ENCODE measurements around the gene BABAM2. TPM values are rescaled to one million over a fixed set of nuclear protein-coding genes. Genes with fewer than 3 reads are reported as not detected.

The BABAM2 gene
- total RNA-seq, 1 donor from 2014 or later = 13.6 TPM

GRCh38 chr2:28134857-28135256 lies 244.3 kb downstream of the BABAM2 start:
- DNase-seq = no peak

DNA sequence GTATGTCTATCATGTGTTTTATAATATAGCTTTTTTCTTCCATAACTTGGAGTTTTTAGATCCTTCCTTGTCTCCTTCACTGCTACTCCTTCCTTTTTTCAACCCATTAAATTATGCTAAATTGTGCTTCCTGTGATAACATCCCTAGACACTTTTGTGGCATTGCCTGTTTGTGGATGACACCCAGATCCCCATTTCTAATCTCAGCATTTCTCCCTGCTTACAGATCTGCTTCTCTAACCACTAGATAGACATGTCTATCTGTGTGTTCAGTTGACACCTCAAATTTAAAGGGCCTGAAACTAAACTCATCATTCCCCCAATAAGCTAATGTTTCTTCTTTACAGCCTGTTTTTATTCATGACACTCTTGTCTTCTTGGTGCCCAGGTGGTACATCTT lies 244.8 kb downstream of the BABAM2 start:
- DNase-seq = no peak

- no peak for DNase-seq
Observed at GRCh38 chr2:28135799-28136198, 245.3 kb downstream of the BABAM2 start.

GRCh38 chr2:28136556-28136955 lies 246.0 kb downstream of the BABAM2 start:
- no peak for DNase-seq

- DNase-seq = peak; percentile 8
Observed at GRCh38 chr2:28137221-28137620, 246.7 kb downstream of the BABAM2 start.

DNA sequence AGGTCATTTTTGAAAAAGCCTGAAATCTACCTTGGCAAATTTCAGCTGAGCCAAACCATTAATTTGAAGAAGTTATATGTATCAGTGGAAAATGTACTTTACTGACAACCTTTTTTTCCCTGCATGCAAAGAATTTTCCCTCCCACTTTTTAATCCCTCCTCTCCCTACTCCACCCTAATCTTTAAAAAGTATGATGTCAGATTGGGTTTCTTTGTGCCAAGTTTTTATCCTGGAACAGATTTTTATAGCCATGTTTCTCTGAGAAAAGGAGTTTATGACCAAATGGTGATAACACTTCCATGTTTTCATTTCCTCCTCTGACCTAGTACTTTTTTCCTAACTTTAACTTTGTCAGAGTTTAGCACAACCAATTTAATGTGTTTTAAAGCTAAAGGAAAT lies 251.9 kb downstream of the BABAM2 start:
- DNase-seq = no peak

DNA sequence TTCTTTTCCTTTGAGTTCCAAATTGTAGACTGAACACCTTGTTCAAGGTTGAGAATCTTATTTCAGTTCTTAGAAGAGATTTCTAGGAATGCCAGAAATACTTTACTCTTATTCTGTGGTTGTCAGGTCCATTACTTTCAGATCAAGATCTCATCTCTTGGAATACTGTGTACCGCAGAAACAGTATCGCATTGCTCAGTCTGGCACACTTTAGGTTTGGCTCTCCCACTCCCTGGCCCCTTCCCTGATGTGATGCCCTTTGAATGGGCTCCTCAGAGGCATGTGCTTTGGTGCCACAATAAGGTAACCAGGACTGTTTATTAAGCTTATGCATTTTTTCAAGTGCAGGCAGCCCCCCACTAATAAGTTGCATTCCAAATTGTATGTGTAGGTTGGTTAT lies 257.5 kb downstream of the BABAM2 start:
- no peak for DNase-seq

- no peak for DNase-seq
Observed at GRCh38 chr2:28148566-28148965, 258.0 kb downstream of the BABAM2 start.

DNA sequence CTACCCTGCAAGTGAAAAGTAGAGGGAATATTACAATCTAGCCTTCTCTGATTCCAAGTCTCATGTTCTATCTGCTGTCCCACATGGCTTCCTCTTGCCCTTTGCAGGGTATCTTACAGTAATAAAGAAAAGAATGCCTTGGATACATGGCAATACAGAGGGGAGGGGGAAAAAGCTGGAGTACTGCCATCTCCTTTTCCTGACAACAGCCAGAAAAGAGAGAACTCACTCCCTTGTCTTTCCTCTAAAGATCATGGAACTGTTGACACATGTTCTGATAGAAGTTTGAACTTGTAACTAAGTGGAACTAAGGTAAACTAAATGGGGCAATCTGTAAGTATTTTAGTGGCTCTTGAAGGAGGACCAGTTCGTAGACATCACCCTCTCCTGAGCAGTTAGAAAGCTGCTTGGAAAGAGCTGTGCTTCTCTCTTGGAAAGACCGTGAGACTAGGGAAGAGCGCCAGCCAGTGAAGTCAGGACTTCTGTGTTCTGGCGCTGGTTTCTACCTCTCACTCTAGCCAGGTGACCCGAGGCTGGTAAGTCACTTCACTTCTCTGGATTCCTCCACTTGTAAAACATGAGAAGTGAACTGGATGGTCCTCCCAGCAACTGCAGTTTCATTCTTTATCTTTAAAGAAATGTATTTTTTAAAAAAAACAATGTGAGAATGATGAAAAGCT lies 259.8 kb downstream of the BABAM2 start:
- DNase-seq = peak; percentile 52

- DNase-seq = no peak
Observed at GRCh38 chr2:28150994-28151393, 260.5 kb downstream of the BABAM2 start.

GRCh38 chr2:28152585-28153280 lies 262.2 kb downstream of the BABAM2 start:
- peak; percentile 24 for DNase-seq

DNA sequence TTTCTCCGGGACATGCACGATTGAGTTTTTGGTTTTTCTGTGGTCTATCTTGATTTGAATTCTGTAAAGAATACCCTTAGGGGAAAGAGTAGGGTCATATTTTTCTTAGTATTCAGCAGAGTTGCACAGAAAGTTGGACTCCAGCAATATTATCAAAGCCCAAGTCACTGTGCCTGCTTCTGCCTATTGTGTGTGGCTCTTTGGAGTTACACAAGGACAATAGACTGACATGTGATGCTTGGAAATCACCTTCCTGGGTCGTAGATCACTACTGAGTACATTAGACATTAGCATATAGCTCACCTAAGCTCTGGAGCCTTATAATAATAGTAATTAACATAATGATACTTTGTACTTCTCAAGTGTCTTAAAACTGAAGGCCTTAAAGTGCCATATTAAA lies 263.3 kb downstream of the BABAM2 start:
- no peak for DNase-seq

- DNase-seq = no peak
Observed at GRCh38 chr2:28155086-28155485, 264.6 kb downstream of the BABAM2 start.

- DNase-seq = peak; percentile 35
Observed at GRCh38 chr2:28155627-28156026, 265.1 kb downstream of the BABAM2 start.

- no peak for DNase-seq
Observed at GRCh38 chr2:28158791-28159190, 268.3 kb downstream of the BABAM2 start.

GRCh38 chr2:28160986-28161425 lies 270.5 kb downstream of the BABAM2 start:
- DNase-seq = no peak

DNA sequence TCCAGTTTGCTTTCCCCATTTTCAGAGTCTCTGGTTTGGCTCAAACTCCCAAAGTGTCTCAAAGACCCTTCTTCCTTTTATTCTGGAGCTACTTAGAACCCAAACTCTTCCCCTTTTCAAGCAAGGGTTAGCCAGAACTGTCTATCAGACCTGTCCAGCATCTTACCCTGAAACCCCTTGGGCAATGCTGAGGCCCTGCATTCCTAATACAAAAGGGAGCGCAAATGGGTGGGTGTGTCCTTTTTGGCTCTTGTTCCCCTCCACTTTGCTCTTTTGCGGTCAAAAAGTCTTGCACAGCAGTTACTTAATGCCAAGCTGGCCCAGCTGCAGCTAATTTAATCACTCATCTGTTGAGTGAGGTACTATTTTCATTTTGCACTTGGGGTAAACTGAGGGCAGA lies 270.9 kb downstream of the BABAM2 start:
- no peak for DNase-seq

DNA sequence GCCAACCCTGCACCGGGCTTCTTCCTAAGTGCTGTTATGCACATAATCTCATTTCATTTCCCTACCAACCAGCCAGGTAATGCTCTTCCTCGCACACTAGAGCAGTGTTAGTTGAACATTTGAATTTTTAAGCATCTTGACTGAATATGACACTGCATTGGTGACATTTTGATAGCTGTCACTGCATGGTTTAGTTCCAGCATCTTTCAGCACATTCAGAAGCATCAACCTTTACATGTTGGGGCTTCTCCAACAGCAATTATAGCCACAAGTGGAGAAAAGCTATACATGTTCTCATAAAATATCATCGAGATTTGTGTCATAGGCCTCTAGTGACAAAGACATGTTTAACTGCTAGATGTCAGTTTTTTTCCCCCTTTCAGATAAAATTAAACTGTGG lies 272.0 kb downstream of the BABAM2 start:
- no peak for DNase-seq

DNA sequence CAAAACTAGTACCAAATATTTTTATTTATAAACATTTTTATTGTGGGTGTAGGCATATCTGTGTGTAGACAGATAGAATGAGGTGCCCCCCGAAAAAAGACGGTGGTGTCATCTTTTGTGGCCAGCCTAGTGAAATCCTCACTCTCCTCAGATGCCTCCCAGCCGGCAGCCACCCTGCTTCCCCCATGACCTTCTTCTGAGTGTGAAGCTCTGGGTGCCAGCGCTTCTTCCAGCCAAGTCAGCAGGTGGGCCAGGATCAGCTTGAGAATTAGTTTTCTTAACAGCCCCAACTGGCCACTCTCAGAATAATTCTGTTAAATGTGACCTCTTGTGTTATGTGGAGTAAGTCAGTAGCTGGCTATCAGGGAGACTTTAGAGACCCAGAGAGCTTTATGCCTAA lies 272.5 kb downstream of the BABAM2 start:
- no peak for DNase-seq

DNA sequence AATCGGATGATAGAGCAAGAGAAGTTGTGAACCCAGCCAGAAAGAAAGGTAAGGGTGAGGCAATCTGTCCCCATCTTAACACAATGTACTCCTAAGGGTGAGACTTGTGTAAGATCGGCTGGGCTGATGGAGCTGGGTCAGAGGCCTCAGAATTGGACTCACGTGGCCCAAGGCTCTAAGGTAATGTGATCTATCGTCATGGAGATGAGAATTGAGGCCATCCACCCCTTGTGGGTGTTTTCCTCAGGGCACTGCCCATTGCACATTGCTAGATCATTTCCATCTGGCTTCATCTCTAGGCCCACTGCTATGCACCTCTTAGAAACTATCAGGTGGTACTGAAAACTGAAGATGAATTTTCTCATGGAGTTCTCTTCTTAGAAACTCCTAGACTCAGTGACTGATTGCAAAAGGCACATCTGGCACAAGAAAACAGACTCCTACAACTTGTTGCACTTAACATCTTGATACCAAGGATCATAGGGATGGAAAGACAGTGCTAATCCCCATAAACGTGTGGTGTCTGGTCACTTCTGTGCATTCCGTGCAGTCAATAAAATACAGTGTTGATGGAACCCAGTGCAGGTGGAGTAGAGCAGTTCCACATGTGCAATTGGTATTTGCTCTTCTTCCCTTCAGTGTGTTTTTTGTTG lies 273.2 kb downstream of the BABAM2 start:
- no peak for DNase-seq

GRCh38 chr2:28164280-28164801 lies 273.8 kb downstream of the BABAM2 start:
- peak; percentile 16 for DNase-seq

DNA sequence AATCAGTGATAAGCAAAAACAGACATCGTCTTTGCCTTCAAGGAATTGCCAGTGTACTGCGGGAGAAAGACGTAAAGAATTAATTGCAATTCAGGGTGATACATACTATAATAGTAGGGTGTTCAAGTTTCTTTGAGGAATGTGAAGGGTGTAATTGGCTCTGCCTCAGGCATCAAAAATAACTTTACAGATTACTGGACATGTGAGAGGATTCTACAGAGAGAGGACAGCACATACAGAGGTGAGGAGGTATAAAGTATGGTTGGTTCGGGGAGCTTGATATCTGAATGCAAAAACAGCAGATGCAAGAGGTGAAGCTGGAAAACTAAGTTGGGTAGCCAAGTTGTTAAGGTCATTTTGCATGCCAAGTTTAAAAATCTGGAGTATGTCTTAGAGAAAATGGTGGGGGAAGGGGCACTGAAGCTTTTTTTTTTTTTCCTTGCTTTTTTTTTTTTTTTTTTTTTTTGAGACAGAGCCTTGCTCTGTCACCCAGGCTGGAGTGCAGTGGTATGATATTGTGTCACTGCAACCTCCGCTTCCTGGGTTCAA lies 274.6 kb downstream of the BABAM2 start:
- no peak for DNase-seq

DNA sequence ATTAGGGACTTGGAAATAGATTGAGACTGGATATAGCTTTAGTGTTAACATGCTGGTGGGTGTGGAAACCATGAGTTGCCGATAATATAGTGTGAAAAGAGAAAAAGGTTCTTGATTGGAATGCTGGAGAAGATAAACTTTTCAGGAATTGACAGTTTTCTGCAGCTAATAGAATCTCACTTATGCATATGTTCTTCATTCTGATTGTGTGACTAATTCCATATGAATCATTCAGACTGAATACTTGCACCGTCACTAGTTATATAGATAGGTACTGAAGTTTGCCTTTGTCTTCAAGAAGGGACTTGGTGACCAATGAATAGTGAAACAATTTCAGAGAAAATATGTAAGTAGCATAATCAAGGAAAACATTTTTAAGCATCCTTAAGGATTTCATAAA lies 276.4 kb downstream of the BABAM2 start:
- DNase-seq = peak; percentile 10

All from dermis blood vessel endothelial cell (primary cell).